Measurements from ENCODE around the gene DNAH17. TPM values are rescaled to one million over a fixed set of nuclear protein-coding genes. Genes with fewer than 3 reads are reported as not detected.

DNAH17 gene
- total and polyA plus RNA-seq, 4 experiments from 2014 or later, result 0.49 to 1.0 (median 0.78) TPM; not detected in 1

DNA sequence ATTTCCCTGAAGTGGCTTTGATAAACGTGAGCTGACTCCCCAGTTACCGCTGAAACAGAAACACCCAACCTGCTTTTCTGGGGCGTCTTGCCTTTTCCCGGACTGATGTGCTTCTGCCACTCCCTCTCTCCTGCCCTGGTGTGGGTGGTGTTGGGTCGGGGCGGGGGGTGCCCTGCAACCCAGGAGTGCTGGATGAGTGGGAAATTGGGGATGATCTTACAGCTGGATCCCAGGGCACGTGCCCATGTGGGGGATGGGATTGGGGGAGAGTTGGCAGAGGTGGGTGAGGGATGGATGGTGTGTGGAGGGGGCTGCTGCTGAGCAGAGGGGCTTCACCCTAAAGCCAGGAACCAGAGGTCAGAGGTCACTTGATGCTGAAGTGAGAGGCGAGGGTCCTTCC lies 170.3 kb downstream of the DNAH17 start:
- Mint-ChIP-seq H3K4me3 (no peak overlapping the region), H3K27me3 (no peaks in the 10 kb centered on the region), H3K36me3 (peaks cover 24 to 57% of the 10 kb centered on the region in 2 donors), H3K27ac (peak overlapping the region in 4 of 7 donors; percentile 64 to 78 (median 72)), H3K4me1 (peaks cover 16 to 46% (median 34%) of the 10 kb centered on the region in 4 donors), H3K9me3 (no peaks in the 10 kb centered on the region)
- Histone ChIP-seq H3K27ac (ENCODE audit: low read depth, low read length) (no peak overlapping the region), H3K27me3 (ENCODE audit: insufficient read depth, low read length) (no peaks in the 10 kb centered on the region), H3K4me3 (ENCODE audit: low read length in 2 of 2) (no peak overlapping the region), H3K36me3 (ENCODE audit: insufficient read depth, low read length) (peaks cover 32% of the 10 kb centered on the region), H3K9me3 (ENCODE audit: control insufficient read depth in 1 of 2, low read length in 2 of 2) (no peaks in the 10 kb centered on the region), H3K4me1 (ENCODE audit: insufficient read depth, low read length) (peaks cover 33% of the 10 kb centered on the region)
- CTCF ChIA-PET (ENCODE audit: partially characterized antibody), result no interaction called here
- POLR2A ChIA-PET (ENCODE audit: partially characterized antibody), result no interaction called here
- intact Hi-C loops (cut with micrococcal nuclease), result no loop called here
- DNase-seq, result no peak

DNA sequence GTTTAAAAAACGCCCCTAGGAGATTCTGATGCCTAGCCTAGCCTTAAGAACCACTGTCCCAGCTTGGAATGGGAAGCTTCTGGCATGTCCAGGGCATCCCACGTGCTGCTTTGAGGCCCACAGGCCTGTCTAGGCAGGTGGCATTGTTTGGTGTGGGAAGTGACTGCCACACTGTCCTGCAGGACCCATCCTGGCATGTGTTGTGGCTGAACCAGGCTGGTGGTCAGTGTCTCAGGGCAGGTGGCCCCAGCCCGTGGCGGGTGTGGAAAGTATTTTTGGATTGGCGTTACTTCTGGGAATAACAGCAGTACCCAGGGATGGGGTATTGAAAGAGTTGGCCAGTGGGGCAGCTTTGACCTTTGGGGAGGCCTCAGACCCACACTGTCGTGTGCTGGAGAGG lies 170.8 kb downstream of the DNAH17 start:
- ChIA-PET CTCF (ENCODE audit: partially characterized antibody) (interaction anchor here (1.8 kb wide), 1 partner anchor 16 kb away, joined by 5 read pairs; no protein-coding TSS in a partner anchor), POLR2A (ENCODE audit: partially characterized antibody) (no interaction called here)
- H3K9me3 ChIP-seq (ENCODE audit: control insufficient read depth in 1 of 2, low read length in 2 of 2), result no peaks in the 10 kb centered on the region
- peaks cover 15 to 42% (median 32%) of the 10 kb centered on the region in 4 donors for H3K4me1 Mint-ChIP-seq
- H3K36me3 ChIP-seq (ENCODE audit: insufficient read depth, low read length), result peaks cover 37% of the 10 kb centered on the region
- H3K4me1 ChIP-seq (ENCODE audit: insufficient read depth, low read length), result peaks cover 29% of the 10 kb centered on the region
- H3K27me3 Mint-ChIP-seq, result no peaks in the 10 kb centered on the region
- peak overlapping the region in 3 of 7 donors; percentile 29 to 80 (median 78) for H3K27ac Mint-ChIP-seq
- H3K4me3 Mint-ChIP-seq, result no peak overlapping the region
- H3K27ac ChIP-seq (ENCODE audit: low read depth, low read length), result no peak overlapping the region
- peaks cover 30 to 62% of the 10 kb centered on the region in 2 donors for H3K36me3 Mint-ChIP-seq
- DNase-seq, result no peak
- intact Hi-C loops (cut with micrococcal nuclease), result no loop called here
- no peak overlapping the region for H3K4me3 ChIP-seq (ENCODE audit: low read length in 2 of 2)
- H3K27me3 ChIP-seq (ENCODE audit: insufficient read depth, low read length), result no peaks in the 10 kb centered on the region
- H3K9me3 Mint-ChIP-seq, result no peaks in the 10 kb centered on the region

DNA sequence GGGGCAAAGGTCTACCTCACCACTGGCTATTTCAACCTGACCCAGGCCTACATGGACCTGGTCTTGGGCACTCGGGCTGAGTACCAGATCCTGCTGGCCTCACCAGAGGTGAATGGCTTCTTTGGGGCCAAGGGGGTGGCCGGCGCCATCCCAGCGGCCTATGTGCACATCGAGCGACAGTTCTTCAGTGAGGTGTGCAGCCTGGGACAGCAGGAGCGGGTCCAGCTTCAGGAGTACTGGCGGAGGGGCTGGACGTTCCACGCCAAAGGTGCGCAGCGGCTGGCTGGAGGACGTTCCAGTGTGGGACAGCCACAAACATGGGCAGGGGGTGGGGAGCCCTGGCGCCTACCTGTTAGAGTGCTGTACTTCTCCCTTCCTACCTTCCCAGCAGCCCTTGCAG lies 173.4 kb downstream of the DNAH17 start:
- POLR2A ChIA-PET (ENCODE audit: partially characterized antibody), result no interaction called here
- intact Hi-C loops (cut with micrococcal nuclease), result no loop called here
- CTCF ChIA-PET (ENCODE audit: partially characterized antibody), result no interaction called here
- no peak overlapping the region for H3K4me3 Mint-ChIP-seq
- no peaks in the 10 kb centered on the region for H3K9me3 ChIP-seq (ENCODE audit: control insufficient read depth in 1 of 2, low read length in 2 of 2)
- DNase-seq, result no peak
- no peak overlapping the region for H3K4me3 ChIP-seq (ENCODE audit: low read length in 2 of 2)
- peaks cover 21% of the 10 kb centered on the region for H3K4me1 ChIP-seq (ENCODE audit: insufficient read depth, low read length)
- H3K27ac Mint-ChIP-seq, result peak overlapping the region in 2 of 7 donors; percentile 46 to 82
- no peaks in the 10 kb centered on the region for H3K9me3 Mint-ChIP-seq
- no peaks in the 10 kb centered on the region for H3K27me3 Mint-ChIP-seq
- peaks cover 42 to 74% of the 10 kb centered on the region in 2 donors for H3K36me3 Mint-ChIP-seq
- H3K27me3 ChIP-seq (ENCODE audit: insufficient read depth, low read length), result no peaks in the 10 kb centered on the region
- H3K36me3 ChIP-seq (ENCODE audit: insufficient read depth, low read length), result peaks cover 57% of the 10 kb centered on the region
- H3K4me1 Mint-ChIP-seq, result peaks cover 10 to 26% (median 23%) of the 10 kb centered on the region in 4 donors
- no peak overlapping the region for H3K27ac ChIP-seq (ENCODE audit: low read depth, low read length)

DNA sequence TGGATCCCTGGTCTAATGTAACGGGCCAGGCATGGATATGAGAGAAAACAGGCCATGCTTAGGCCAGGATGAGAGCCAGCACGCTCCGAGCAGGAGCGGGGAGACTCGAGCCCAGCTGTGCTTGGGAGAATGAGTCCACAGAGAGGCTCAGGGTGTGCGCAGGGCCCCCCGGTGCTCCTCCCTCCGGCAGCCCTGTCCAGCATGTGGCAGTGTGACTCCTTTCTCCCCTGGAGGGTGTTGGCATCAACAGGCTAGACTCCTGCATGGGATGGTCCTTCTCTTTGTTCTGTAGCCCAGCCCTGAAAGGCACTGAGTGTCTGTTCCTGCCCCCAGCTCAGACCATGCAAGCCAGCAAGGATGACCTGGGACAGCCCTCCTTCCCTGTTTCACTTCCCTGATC lies 175.3 kb downstream of the DNAH17 start:
- H3K27ac Mint-ChIP-seq, result peak overlapping the region in 3 of 7 donors; percentile 37 to 70 (median 42)

DNA sequence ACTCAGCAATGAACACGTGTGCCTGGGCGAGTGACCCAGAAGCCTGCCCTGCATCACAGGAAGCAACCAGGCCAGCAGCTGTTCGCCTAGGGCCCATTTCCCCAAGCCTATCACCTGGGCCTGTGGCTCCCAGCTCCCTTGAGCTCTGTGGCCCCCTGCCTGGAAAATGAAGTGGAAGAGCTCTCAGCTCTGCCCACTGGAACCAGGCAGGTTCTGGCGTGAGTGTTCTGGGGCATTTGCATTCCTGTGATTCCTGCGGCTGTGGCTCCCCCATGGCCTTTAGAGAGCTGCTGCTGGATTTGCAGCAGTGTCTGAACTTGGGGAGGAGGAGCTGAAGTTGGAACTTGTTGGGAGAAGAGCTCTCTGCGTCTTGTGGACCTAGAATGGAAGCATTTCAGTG lies 175.9 kb downstream of the DNAH17 start:
- Mint-ChIP-seq H3K4me3 (no peak overlapping the region), H3K27ac (peak overlapping the region in 3 of 7 donors; percentile 15 to 17 (median 15))
- no peak overlapping the region for H3K27ac ChIP-seq (ENCODE audit: low read depth, low read length)

More for the DNA sequence above, 175.3 kb downstream of the DNAH17 start:
- peaks cover 58 to 77% of the 10 kb centered on the region in 2 donors for H3K36me3 Mint-ChIP-seq
- Histone ChIP-seq H3K36me3 (ENCODE audit: insufficient read depth, low read length) (peaks cover 74% of the 10 kb centered on the region), H3K27me3 (ENCODE audit: insufficient read depth, low read length) (no peaks in the 10 kb centered on the region), H3K9me3 (ENCODE audit: control insufficient read depth in 1 of 2, low read length in 2 of 2) (no peaks in the 10 kb centered on the region), H3K4me1 (ENCODE audit: insufficient read depth, low read length) (peaks cover 5% of the 10 kb centered on the region), H3K4me3 (ENCODE audit: low read length in 2 of 2) (no peak overlapping the region), H3K27ac (ENCODE audit: low read depth, low read length) (no peak overlapping the region)
- H3K9me3 Mint-ChIP-seq, result no peaks in the 10 kb centered on the region
- ChIA-PET POLR2A (ENCODE audit: partially characterized antibody) (no interaction called here), CTCF (ENCODE audit: partially characterized antibody) (interaction anchor here (1.2 to 2.4 kb wide), 3 partner anchors 9 to 20 kb away, joined by 3 to 7 read pairs (median 7); no protein-coding TSS in a partner anchor)
- no peaks in the 10 kb centered on the region for H3K27me3 Mint-ChIP-seq
- H3K4me1 Mint-ChIP-seq, result peaks cover 6 to 10% (median 8%) of the 10 kb centered on the region in 4 donors
- intact Hi-C loops (cut with micrococcal nuclease), result no loop called here
- DNase-seq, result no peak
- no peak overlapping the region for H3K4me3 Mint-ChIP-seq

DNA sequence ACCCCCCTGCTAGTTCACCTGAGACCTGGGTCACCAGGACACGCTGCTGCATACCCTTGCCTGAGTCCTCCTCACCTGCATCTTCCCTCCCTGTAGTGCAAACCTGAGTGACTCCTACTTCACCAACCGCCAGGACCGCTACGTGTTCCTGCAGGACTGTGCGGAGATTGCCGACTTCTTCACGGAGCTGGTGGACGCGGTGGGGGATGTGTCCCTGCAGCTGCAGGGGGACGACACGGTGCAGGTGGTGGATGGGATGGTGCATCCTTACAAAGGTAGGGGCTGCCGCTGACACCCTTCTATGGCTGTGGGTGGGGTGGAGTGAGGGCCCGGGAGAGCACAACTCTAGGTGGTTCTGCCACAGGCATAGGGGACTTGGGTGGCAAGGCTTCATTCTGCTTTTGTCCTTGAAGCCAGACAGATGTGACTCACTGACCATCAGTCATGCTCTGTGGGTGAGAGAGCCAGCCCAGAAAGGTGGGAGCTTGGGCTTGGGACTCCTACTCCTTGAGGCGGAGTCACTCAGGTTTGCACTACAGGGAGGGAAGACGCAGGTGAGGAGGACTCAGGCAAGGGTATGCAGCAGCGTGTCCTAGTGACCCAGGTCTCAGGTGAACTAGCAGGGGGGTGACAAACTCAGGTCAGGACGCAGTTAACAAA lies 176.5 kb downstream of the DNAH17 start:
- Mint-ChIP-seq H3K27ac (peak overlapping the region in 2 of 7 donors; percentile 24 to 50), H3K9me3 (no peaks in the 10 kb centered on the region), H3K4me3 (no peak overlapping the region), H3K27me3 (no peaks in the 10 kb centered on the region), H3K4me1 (peaks cover 0 to 8% (median 7%) of the 10 kb centered on the region in 4 donors), H3K36me3 (peaks cover 68 to 83% of the 10 kb centered on the region in 2 donors)
- intact Hi-C loops (cut with micrococcal nuclease), result no loop called here
- ChIA-PET CTCF (ENCODE audit: partially characterized antibody) (interaction anchor here (1.1 to 1.5 kb wide), 3 partner anchors 8 to 110 kb away, joined by 3 to 7 read pairs (median 3); no protein-coding TSS in a partner anchor), POLR2A (ENCODE audit: partially characterized antibody) (no interaction called here)
- Histone ChIP-seq H3K27ac (ENCODE audit: low read depth, low read length) (no peak overlapping the region), H3K4me1 (ENCODE audit: insufficient read depth, low read length) (no peaks in the 10 kb centered on the region), H3K36me3 (ENCODE audit: insufficient read depth, low read length) (peaks cover 86% of the 10 kb centered on the region), H3K27me3 (ENCODE audit: insufficient read depth, low read length) (no peaks in the 10 kb centered on the region), H3K4me3 (ENCODE audit: low read length in 2 of 2) (no peak overlapping the region), H3K9me3 (ENCODE audit: control insufficient read depth in 1 of 2, low read length in 2 of 2) (no peaks in the 10 kb centered on the region)
- no peak for DNase-seq

More for the DNA sequence above, 175.9 kb downstream of the DNAH17 start:
- Mint-ChIP-seq H3K9me3 (no peaks in the 10 kb centered on the region), H3K27me3 (no peaks in the 10 kb centered on the region), H3K4me1 (peaks cover 0 to 10% (median 6%) of the 10 kb centered on the region in 4 donors), H3K36me3 (peaks cover 64 to 80% of the 10 kb centered on the region in 2 donors)
- intact Hi-C loops (cut with micrococcal nuclease), result no loop called here
- H3K27me3 ChIP-seq (ENCODE audit: insufficient read depth, low read length), result no peaks in the 10 kb centered on the region
- ChIA-PET POLR2A (ENCODE audit: partially characterized antibody) (no interaction called here), CTCF (ENCODE audit: partially characterized antibody) (interaction anchor here (1.2 to 2.4 kb wide), 3 partner anchors 9 to 20 kb away, joined by 3 to 7 read pairs (median 7); no protein-coding TSS in a partner anchor)
- no peaks in the 10 kb centered on the region for H3K9me3 ChIP-seq (ENCODE audit: control insufficient read depth in 1 of 2, low read length in 2 of 2)
- H3K4me3 ChIP-seq (ENCODE audit: low read length in 2 of 2), result no peak overlapping the region
- H3K36me3 ChIP-seq (ENCODE audit: insufficient read depth, low read length), result peaks cover 80% of the 10 kb centered on the region
- H3K4me1 ChIP-seq (ENCODE audit: insufficient read depth, low read length), result peaks cover 1% of the 10 kb centered on the region
- DNase-seq, result no peak

DNA sequence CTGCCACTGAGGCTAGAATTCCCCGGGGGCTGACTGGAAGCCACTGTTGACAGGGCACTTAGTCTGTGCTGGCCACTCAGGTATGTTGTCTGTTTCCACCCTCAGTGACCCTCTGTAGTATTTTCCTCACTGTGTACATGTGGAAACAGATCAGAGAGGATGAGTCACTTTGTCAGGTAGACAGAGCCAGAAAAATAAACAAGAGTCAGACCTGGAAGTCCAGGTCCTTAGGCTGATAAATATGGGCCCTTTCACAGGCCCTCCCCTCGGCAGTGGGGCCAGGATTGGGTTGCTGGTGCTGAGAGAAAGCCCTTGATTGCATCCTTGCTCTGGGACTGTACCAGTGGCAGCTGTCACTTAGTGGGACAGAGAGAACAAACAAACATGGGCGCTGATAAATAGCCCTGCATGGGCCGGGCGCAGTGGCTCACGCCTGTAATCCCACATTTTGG lies 177.5 kb downstream of the DNAH17 start:
- Mint-ChIP-seq H3K27ac (no peak overlapping the region), H3K9me3 (no peaks in the 10 kb centered on the region), H3K36me3 (peaks cover 69 to 85% of the 10 kb centered on the region in 2 donors), H3K27me3 (no peaks in the 10 kb centered on the region), H3K4me3 (no peak overlapping the region), H3K4me1 (peaks cover 3 to 11% (median 9%) of the 10 kb centered on the region in 4 donors)
- Histone ChIP-seq H3K4me1 (ENCODE audit: insufficient read depth, low read length) (no peaks in the 10 kb centered on the region), H3K4me3 (ENCODE audit: low read length in 2 of 2) (no peak overlapping the region), H3K27me3 (ENCODE audit: insufficient read depth, low read length) (no peaks in the 10 kb centered on the region), H3K27ac (ENCODE audit: low read depth, low read length) (no peak overlapping the region), H3K9me3 (ENCODE audit: control insufficient read depth in 1 of 2, low read length in 2 of 2) (no peaks in the 10 kb centered on the region), H3K36me3 (ENCODE audit: insufficient read depth, low read length) (peaks cover 84% of the 10 kb centered on the region)
- POLR2A ChIA-PET (ENCODE audit: partially characterized antibody), result no interaction called here
- intact Hi-C loops (cut with micrococcal nuclease), result no loop called here
- CTCF ChIA-PET (ENCODE audit: partially characterized antibody), result interaction anchor here (1.1 kb wide), 1 partner anchor 109 kb away, joined by 3 read pairs; no protein-coding TSS in a partner anchor
- DNase-seq, result no peak
